Hypothalamus (tissue), 51 donors: Measurements from ENCODE around the gene MAP1LC3B.

Source experiments
- DNase-seq, 51 donors: peaks; one replicate each; lab custom pipeline; 2025; lab: John Stamatoyannopoulos, UW

MAP1LC3B gene

DNA sequence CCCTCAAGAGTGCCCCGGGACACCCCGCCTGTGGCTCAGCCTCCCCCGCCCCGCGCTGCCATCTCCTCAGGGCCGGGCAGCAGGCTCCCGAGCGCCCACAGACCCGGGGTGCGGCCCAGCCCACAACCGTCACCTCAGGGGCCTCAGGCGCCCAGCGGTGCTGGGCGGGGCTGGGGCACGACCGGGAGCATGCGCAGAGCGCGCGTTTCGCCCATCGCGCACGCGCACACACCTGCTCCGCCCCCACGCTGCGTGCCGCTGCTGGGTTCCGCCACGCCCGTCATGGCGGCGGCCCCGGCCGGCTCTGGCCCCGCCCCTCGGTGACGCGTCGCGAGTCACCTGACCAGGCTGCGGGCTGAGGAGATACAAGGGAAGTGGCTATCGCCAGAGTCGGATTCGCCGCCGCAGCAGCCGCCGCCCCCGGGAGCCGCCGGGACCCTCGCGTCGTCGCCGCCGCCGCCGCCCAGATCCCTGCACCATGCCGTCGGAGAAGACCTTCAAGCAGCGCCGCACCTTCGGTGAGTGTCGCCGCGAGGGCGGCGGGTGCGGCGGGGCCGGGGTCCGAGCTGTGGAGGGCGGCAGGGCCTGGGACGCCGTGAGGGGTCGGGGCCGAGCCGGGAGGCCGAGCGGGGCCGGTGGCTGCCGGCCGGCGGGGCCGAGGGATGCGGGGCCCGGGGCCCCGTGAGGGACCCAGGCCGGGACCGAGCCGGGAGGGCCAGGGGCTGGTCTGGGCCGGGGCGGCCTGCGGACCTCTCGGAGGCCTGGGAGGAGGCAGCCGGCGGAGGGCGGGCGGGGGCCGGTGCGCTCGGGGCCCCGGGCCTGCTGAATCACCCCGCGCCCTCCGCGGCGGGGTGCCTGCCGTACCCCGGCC is at the start of gene MAP1LC3B:
TSS of gene MAP1LC3B (plus strand) at position 387 of the 871 bp plus-strand sequence. CDS start at position 479, 92 bp downstream.
- peak; percentile 58 to 98 (median 95) for DNase-seq

DNA sequence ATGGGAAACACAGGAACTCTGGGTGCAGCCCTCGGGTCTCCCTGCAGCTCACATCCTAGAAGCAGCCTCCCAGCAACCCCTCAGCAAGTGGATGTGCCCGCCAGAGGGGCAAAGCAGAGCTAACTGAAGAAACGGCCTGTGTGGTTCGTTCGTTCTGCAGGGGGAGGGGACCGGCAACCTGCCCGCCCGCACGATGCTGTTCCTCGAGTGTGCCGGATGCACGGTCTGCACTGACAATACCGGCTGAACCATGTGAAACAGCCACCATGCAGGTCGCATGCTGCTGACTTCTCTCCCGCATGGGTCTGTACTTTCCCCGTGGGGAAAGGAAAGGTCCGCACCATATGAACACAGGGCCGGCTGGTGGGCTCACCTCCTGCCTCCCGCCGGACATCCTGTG is 49.6 kb upstream of the MAP1LC3B start:
- DNase-seq, result no peak

DNA sequence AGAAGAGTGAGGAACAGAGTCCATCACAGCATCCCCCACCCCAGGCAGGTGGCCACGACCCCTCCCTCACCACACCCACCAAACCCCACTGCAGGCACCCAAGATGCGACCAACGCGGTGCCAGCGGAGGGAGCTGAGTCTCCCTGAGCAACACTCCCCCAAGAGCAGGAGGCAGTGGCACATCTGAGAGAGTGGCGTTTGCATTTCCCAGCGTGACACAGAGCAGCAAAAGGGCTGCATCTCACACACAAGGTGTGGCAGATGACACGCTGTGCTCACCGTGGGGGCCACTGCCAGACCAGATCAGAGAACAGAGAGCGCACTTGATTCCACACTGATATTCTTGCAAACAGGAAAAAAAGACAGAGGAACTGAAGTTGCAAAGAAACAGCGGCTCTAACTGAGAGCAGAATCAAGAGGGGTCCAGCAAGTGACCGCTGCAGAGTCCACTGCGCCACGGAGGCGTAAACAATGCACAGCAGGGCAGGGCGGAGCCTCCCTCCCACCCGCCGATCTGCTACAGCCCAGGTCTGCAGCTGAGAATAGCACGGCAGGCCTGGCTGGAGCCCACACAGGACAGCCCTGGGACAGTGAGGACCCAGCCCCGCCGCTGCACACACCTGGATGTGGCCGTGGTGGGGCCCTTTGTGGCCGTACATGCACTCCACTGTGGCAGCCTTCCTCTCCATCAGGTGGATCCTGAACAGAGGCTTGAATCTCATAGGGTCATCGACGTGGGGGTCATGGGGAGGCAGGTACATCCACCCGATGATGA is 49.0 kb upstream of the MAP1LC3B start:
- no peak for DNase-seq

DNA sequence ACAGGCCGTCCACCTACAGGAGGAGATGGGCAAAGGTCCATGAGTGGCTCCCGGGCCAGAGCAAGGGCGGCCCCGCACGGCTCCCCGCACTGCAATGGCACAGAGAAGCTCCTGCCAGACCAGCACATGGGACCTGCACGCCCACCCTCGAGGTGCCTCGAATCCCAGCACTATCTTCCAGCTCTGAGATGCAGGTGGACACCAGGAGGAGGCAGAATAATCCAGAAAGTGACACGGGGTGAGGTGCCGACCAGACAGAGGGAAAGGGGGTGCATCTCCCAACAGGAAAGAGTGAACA is 48.4 kb upstream of the MAP1LC3B start:
- no peak for DNase-seq

DNA sequence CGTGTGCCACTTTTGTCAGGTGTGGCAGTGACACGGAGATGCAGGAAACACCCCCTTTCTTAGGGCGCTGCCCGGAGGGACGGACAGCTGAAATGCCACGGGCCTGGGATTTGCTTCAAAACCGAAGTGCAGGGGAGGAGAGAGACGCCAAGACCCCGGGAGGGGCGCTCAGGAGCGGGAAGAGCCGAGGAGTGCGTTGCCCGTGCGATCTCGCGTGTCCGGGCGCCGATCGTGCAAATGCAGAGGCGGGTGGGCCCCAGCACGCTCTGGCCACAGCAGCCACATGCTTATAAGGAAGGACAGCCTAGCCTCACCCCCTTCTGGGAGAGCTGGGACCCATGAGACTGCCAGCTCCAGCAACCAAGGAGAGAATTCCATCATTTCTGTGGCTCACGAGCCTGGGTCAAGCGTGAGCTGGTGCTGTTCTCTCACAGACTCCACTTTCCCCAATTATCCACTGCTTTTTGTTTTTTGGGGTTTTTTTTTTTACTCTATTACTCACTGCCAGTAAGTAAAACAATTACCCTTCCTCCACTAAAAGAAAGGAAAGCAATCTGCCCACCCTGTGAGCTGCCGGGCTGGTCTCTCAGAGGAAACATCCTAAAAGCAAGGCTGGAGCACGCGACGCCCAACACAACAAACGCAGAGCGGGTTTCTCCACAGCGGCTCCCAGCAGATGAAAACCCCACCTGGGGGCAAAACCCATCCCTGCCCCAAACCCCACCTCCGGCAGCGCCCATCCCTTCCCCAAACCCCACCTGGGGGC is 47.8 kb upstream of the MAP1LC3B start:
- peak in 1 of 51 donors; percentile 24 for DNase-seq

DNA sequence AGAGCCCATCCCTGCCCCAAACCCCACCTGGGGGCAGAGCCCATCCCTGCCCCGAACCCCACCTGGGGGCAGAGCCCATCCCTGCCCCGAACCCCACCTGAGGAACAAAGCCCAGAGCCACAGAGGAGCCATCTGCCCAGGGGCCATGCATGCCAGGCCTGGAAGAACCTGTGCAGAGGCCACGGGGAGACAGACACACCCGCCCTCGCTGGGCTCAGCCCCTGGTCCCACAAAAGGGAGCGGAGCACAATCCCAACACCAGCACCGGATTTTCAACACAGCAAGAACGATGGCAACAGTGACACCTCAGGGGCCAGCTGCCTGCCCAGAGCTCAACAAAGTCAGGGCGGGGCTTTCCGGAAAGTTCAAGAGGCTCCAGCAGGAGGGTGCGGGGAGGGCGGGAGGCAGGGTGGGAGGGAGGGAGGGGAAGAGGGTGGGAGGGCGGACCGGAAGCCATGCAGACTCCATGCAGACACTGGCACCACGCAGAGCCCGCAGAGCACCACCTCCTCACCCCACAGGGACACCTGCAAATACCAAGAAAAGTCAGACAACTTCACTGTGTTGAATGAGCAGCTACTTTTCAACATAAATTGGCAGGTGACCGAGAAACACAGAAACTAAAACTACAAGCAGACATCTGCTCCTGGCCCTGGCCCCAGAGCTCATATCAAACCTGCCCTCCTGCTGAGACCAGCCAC is 47.1 kb upstream of the MAP1LC3B start:
- no peak for DNase-seq

DNA sequence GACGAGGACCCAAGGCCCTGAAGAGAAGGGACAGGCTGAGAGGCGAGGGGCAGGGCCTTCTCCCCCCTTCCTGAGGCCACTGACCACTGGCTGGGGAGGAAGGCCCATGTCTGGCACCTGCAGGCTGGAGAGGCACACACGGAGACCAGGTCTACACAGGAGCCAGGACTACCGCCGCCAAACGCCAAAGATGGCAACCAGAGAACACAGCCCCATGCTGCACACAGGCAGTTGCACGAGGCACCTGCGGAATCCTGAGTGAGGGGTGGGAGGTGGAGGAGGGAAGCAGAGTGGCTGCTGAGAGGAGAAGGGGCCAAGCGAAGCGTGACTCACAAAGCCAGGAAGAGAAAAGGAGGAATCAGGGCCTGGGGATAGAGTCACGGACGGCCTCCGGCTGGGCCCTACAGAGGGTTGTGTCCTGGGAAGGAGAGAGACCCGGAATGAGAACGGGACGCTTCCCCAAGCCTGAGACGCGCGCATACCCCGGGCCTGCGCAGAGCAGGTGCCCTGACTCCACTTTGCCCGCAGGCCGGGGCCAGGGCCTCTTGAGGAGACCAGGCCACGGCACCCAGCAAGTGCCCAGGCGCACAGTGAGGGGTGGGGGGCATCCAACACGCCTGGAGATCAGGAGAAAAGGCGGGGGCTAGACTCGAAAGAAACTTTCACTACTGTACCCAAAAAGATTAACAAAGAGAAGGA is 46.3 kb upstream of the MAP1LC3B start:
- DNase-seq, result no peak

DNA sequence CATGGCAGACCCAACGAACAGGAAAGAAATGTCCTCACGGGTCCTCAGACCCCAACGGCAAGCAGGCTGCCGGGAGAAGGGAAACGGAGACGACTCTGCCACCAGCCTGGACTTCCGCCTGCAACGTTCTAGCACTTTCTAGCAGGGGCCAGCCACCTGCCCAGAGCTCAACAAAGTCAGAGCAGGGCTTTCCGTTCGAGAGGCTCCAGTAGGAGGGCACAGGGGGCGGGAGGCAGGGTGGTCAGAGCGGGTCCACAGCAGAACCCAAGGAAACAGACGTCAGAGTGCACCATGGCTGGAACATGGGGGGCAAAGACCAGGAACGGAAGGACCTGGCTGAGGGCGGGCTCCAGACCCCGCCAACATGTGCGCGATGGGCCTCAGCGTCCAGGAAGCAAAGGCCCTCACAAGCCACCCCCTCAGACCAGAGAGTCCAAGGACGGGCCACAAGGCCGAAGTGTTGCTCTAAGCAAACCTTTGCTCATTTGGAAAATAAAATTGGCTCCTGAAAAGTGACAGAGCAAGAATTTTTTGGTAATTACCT is 45.5 kb upstream of the MAP1LC3B start:
- DNase-seq, result no peak

DNA sequence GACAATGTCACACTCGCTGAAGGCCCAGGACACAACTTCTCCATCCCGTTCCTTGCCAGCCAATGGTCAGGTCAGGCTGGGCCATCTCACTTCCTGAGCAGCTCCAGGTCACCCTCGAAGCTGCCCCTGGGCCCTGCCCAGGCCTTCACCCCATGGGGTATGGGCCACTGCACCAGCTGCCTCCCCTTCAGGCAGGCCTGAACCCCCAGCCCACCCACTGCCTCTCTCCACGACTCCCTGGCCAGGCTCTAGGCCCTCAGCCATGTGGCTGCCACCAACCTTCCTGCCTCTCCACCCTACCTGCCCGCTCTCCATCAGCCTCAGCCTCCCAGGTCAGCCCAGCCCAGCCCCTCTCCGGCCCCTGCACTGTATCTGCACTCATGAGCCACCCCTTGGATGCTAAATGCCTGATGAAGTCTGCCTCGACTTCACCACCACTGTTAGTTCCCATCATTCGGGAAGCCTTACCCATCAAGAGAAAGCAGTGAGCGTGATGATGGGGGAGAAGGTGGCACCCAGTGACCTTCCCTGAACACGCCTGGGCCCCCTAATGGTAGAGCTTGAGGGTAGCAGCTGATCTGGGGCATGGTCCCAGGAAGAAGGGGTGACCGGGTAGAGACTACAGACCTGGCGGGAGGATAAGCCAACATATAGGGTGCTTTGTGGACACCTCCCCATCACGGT is 44.1 kb upstream of the MAP1LC3B start:
- DNase-seq, result no peak

DNA sequence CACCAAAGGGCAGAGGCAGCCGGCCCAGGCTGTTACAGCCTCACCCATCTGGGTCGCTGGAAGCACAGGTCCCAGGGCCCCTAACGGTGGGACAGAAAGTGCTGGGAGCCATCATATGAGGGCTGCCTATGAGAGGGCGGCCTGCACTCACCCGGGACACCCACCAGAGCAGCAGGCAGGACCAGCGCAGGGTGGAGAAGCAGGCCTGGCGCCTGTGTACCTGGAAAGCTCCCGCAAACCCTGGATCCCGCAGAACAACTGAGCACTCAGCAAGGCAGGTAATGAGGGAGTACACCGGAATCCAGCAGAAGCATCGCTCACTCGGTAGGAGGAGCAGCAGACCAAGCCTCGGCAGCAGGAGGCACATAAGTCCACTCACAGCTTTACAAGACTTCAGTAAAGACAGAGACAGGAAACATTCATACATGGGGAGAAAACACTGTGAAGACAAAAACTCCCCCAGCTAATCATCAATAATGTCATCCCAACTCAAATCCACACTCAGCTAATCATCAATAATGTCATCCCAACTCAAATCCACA is 43.4 kb upstream of the MAP1LC3B start:
- no peak for DNase-seq

DNA sequence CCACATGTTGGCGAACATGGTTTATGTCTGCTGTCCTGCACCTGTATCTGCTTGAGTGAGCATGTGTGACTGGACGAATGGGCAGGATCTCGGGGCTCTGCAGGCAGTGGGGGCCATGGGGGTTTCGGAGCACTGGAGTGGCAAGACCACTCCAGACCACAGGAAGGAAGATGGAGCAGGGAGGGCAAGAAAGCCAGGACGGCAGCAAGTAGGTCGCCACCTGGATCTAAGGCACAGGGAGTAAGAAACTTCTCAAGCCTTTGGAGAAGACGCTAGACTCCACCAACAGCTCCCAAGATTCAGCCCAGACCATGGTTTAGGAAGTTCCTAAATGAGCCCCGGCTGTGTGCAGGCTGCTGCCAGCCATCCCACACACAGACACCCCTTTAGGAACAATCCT is 42.1 kb upstream of the MAP1LC3B start:
- no peak for DNase-seq

DNA sequence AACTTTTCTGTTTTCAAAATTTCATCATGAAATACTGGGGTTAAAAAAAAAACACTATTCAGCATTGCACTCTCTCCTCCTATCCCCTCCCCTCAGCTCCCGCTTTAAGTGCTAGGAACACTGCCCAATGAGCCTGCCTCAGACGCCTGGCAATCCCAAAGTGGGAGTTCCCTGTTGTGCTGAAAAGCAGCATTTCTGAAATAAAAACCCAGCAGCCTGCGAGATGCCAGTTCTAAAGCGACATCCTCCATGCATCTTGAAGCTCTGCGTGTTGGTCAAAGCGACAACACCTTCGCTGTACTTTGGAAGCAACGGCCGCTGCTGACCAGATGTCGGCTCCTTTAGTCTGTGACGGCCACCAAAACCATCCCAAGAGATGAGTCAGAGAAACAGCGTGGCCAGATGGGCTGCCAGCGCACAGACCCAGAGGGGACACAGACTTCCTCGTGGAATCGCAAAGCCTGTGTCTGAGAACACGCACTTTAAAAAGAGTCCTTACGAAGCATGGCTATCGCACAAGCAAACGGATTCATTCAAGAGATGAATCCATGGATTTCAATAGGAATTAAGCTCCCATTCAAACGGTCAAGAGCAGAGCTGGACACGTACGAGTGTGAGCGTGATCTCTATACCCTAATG is 41.3 kb upstream of the MAP1LC3B start:
- DNase-seq, result peak in 25 of 51 donors; percentile 3 to 69 (median 31)

DNA sequence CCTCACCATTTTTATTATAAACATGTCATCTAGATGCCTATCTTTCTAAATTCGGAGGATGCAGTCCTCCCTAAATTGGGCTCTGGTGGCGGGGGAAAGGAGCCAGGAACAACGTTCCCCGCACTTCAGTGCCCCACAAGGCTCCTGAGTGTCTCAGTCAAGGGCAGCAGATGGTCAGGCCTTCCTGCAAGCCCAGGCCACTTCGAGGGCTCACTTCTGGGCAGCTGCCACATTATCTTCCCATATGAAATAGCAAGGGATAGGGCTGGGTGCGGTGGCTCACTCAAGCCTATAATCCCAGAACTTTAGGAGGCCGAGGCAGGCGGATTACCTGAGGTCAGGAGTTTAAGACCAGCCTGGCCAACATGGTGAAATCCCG is 40.8 kb upstream of the MAP1LC3B start:
- DNase-seq, result no peak

DNA sequence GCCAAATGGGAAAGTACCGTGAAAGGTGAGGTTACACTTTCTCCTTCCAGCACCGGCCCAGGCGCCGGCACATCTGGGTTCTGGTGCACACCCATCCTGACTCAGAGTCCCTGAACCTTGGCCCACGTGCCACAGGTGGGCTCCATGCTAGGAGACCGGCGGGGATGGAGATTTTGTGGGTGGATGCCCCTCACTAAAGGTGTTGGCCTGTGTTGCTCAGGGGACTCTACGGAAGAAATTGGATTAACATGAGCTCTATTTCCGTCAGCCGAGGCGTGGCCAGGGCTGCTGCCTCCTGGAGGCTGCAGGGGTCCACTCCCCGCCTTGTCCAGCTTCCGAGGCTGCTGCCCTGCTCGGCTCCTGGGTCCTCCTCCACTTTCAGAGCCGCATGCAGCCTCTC is 39.3 kb upstream of the MAP1LC3B start:
- no peak for DNase-seq

DNA sequence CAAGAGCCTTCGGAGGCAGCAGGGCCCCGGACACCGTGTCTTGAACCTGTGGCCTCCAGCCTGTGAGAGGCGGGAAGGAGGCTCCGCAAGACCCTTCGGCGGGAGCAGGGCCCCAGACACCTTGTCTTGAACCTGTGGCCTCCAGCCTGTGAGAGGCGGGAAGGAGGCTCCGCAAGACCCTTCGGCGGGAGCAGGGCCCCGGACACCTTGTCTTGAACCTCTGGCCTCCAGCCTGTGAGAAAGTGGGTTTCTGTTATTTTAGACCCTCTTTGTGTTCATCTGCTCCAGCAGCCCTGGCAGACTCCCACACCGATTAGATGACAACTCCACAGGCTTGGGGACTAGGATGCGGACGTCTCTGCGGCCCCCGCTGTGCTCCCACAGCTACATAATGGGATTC is 38.5 kb upstream of the MAP1LC3B start:
- DNase-seq, result no peak

DNA sequence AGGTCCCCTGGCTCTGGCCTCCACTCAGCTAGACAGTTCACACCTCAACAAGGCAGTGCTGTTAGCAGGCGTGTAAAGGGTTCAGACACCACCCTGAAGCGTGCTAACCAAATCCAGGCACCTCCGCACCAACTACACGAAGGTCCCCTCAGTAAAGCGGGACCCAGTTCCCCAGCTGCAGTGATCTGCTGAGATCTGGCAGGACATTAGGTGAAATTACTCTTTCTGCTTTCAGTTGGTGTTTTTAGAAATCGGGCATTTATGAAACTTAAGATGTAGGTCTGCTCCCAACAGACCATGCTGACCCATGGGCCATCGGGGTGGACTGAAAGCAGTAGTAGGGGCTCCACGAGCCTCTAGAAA is 35.7 kb upstream of the MAP1LC3B start:
- DNase-seq, result no peak

DNA sequence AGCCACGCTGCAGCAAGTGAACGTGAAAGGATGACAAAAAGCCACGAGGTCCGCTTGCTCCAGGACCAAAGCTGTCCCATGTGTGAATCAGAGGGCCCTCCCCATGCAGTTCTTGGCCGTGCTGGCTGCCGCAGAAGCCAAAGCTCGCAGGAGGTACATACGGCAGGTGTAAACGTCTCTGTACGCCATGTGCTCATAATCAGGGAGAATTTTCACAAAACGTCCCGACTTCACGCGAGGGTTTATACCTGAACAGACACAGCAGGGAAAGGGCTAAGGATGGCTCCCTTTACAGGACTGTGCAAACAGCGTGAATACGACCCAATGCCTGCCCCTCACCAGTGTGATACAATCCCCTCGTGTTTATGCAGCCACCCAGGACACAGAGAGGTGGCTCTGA is 33.9 kb upstream of the MAP1LC3B start:
- no peak for DNase-seq

DNA sequence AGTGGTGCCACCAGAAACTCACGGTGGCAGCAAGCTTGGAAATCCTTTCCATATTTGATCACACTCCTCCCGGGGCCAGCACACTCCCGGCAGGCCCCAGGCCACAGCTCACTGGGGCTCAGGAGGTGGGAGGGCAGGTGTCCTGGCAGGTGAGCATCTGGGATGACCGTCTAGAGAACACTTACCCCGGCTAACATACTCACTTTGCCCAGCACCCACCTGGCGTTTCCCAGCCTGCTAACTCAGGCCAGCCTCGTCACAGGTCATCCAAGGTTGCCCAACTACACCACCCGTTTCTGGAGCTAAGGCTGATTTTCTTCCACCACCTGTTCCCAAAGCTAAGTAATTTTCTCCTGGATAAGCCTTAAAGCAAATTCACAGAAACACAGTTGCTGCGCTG is 33.4 kb upstream of the MAP1LC3B start:
- no peak for DNase-seq

DNA sequence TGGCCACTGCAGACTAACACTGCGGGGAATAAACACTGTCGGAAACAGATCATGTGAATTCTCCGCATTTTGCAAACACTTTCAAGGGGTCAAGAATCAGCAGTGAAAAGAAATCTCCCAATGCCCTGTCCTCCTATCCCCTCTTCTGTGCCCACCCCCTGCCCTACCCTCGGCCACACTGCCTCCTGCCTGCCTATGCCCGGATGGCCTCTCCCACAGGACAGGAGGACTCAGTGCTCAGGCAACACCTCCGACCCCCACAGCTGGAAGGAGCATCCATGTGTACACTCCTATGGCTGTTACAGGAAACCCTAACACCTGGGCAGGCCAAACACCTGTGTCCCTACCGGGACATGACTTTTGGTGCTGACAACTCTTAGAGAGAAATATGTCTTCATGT is 33.0 kb upstream of the MAP1LC3B start:
- no peak for DNase-seq
